Transverse colon (tissue), 3 donors: ENCODE results near the gene ADAM12.

ENCODE experiments used
- CTCF ChIP-seq, 5 experiments: fragments of 200-600 bp in 3 of 5; fragments of 450-650 bp in 2 of 5; sonication (generic) in 3 of 5; IDR thresholded peaks; 1 replicate in 2 of 5; 2 replicates in 3 of 5; pipeline ENCODE4 v1.5.1; 2016 to 2017; ENCODE audit warnings: antibody characterized with exemption in 5 of 5, inconsistent platforms in 3 of 5, mild to moderate bottlenecking in 2 of 5, moderate library complexity in 1 of 5
- EP300 ChIP-seq: sonication (generic); formaldehyde crosslinking; IDR thresholded peaks from one replicate; pipeline ENCODE4 v1.6.1; 2017; ENCODE audit warnings: antibody characterized with exemption, low read depth

GRCh38 chr10:126111516-126111915 lies 276.8 kb downstream of the ADAM12 start:
- TF ChIP-seq CTCF (IDR thresholded peaks at IDR 0.05) = no peak
- TF ChIP-seq EP300 = no peak
